Adrenal gland (tissue), 12 donors: ENCODE data around the gene HIPK2. TPM values are rescaled to one million over a fixed set of nuclear protein-coding genes. Genes with fewer than 3 reads are reported as not detected.

Source experiments
- DNase-seq, 7 donors: peaks; one replicate each; pipeline ENCODE4 v3.0.0-alpha.2; 2019 to 2020
- H3K27ac ChIP-seq, 5 donors: fragments of 200-600 bp; sonication (generic) in 4 of 5; 1 replicate in 3 of 5; 2 replicates in 2 of 5; pipeline versions ENCODE4 v1.5.1 to v1.8.0; 2016 to 2020; ENCODE audit warnings: mild to moderate bottlenecking in 1 of 5
- H3K27me3 ChIP-seq: fragments of 200-600 bp; 2 replicates; pipeline ENCODE4 v1.8.0; 2021
- H3K36me3 ChIP-seq, 2 donors: fragments of 200-600 bp; replicated peaks in 1 of 2; 1 replicate in 1 of 2; 2 replicates in 1 of 2; pipeline versions ENCODE4 v1.5.1 to v1.8.0; 2018 to 2022
- H3K4me1 ChIP-seq, 2 donors: fragments of 200-600 bp; replicated peaks in 1 of 2; 1 replicate in 1 of 2; 2 replicates in 1 of 2; pipeline versions ENCODE4 v1.5.1 to v1.8.0; 2018 to 2021
- H3K4me3 ChIP-seq, 4 donors: fragments of 200-600 bp; sonication (generic) in 3 of 4; one replicate each; pipeline ENCODE4 v1.5.1; 2016 to 2018
- H3K9me3 ChIP-seq, 3 donors: fragments of 200-600 bp; sonication (generic) in 1 of 3; replicated peaks in 1 of 3; 1 replicate in 2 of 3; 2 replicates in 1 of 3; pipeline versions ENCODE4 v1.5.1 to v1.8.0; 2016 to 2021
- CTCF ChIP-seq, 6 experiments: fragments of 450-650 bp in 4 of 6; fragments of 200-600 bp in 2 of 6; sonication (generic) in 1 of 6; IDR thresholded peaks; 1 replicate in 5 of 6; 2 replicates in 1 of 6; pipeline versions ENCODE4 v1.5.1 to v1.8.0; 2016 to 2021; ENCODE audit warnings: antibody characterized with exemption in 6 of 6, mild to moderate bottlenecking in 2 of 6, moderate library complexity in 1 of 6
- POLR2A ChIP-seq, 2 donors: fragments of 450-650 bp; IDR thresholded peaks; one replicate each; pipeline ENCODE4 v1.6.1; 2017; ENCODE audit warnings: antibody characterized with exemption in 2 of 2, mild to moderate bottlenecking in 2 of 2, moderate library complexity in 1 of 2
- WGBS, 4 donors: extraction: QIAGEN DNeasy Blood & Tissue Kit in 2 of 4; methylation state at CpG; one replicate each; pipeline versions ENCODE4 v1.1.5 to v1.1.7; 2013 to 2017; 5-methylcytosine and 5-hydroxymethylcytosine counted together
- intact Hi-C, 2 donors: fragments of 100-400 bp; cut with DNase I; formaldehyde crosslinking; loops; one replicate each; pipeline versions ENCODE4 v1.14.1 to v1.15.0; 2022 to 2023
- polyA plus RNA-seq, 3 donors: library from polyadenylated mRNA; stranded (reverse); fragments of 200-250 nt in 2 of 3; fragments of 350-450 nt in 1 of 3; fragmentation: Illumina TruSeq in 1 of 3; extraction: RNeasy Lipid Tissue Mini Kit (QIAGEN cat#74804) in 1 of 3; gene quantifications; one replicate each; pipeline ENCODE4 v1.2.3, GENCODE V29; 2013 to 2014
- total RNA-seq, 9 donors: library from RNA; depleted of rRNA in 4 of 9; stranded (reverse); fragments of >200 nt in 4 of 9; fragments of 120-200 nt in 1 of 9; fragmentation: NEBNext Ultra II Directional in 1 of 9; extraction: Animal tissue kit (Norgen Biotek cat#: 25700) in 1 of 9; gene quantifications; one replicate each; pipeline versions ENCODE4 v1.1.0 to v1.2.4, GENCODE V29; 2013 to 2023
- donor health status: healthy with polysubstance abuse.
- donor health status: Bipolar disorder and iron deficiency.
- donor health status: DM: yes; HTN: yes; CAD: no.
- donor health status: DM: no; HTN: no; CAD: no.
- donor health status: DM: no; HTN: no; CAD: no.
- donor health status: DM: yes; HTN: yes; CAD: no.

The HIPK2 gene
- total and polyA plus RNA-seq, 12 donors: 4.7 to 82.4 (median 49.8) TPM

GRCh38 chr7:139727151-139727705 is 50.6 kb downstream of the HIPK2 start:
- no peaks in the 10 kb centered on the region for H3K9me3 ChIP-seq
- no peak for TF ChIP-seq CTCF (IDR thresholded peaks at IDR 0.05)
- TF ChIP-seq POLR2A (IDR thresholded peaks at IDR 0.05): no peak
- H3K27me3 ChIP-seq: no peaks in the 10 kb centered on the region
- DNase-seq: peak in 1 of 7 donors; percentile 59
- intact Hi-C loops: no loop called here
- 26 to 34% (median 28%) methylated on average over 3 of the region's 3 CpGs for WGBS, 4 donors
- no peaks in the 10 kb centered on the region for H3K36me3 ChIP-seq
- H3K4me3 ChIP-seq: no peak overlapping the region
- H3K27ac ChIP-seq: peak overlapping the region; percentile 49 to 87 (median 72)
- H3K4me1 ChIP-seq: peaks cover 70 to 76% of the 10 kb centered on the region in 2 donors

- Histone ChIP-seq H3K4me3 (no peak overlapping the region), H3K27me3 (no peaks in the 10 kb centered on the region), H3K36me3 (no peaks in the 10 kb centered on the region), H3K27ac (peak overlapping the region; percentile 49 to 87 (median 72)), H3K4me1 (peaks cover 70 to 76% of the 10 kb centered on the region in 2 donors), H3K9me3 (no peaks in the 10 kb centered on the region)
- intact Hi-C loops: no loop called here
- WGBS, 4 donors: 21 to 38% (median 27%) methylated on average over 3 of the region's 3 CpGs
- DNase-seq: peak in 3 of 7 donors; percentile 33 to 46 (median 43)
- TF ChIP-seq POLR2A (IDR thresholded peaks at IDR 0.05) (no peak), CTCF (IDR thresholded peaks at IDR 0.05) (no peak)
Observed at GRCh38 chr7:139726485-139726869, 51.3 kb downstream of the HIPK2 start.

- Histone ChIP-seq H3K27ac (peak overlapping the region in 4 of 5 donors; percentile 57 to 87 (median 80)), H3K4me3 (no peak overlapping the region), H3K9me3 (no peaks in the 10 kb centered on the region), H3K4me1 (peaks cover 70 to 76% of the 10 kb centered on the region in 2 donors), H3K36me3 (no peaks in the 10 kb centered on the region), H3K27me3 (no peaks in the 10 kb centered on the region)
- DNase-seq: peak in 1 of 7 donors; percentile 50
- 48 to 59% (median 52%) methylated on average over 6 of the region's 6 CpGs for WGBS, 4 donors
- TF ChIP-seq CTCF (IDR thresholded peaks at IDR 0.05) (no peak), POLR2A (IDR thresholded peaks at IDR 0.05) (no peak)
- intact Hi-C loops: no loop called here
Observed at GRCh38 chr7:139725858-139726484, 51.8 kb downstream of the HIPK2 start.

GRCh38 chr7:139725077-139725476 is 52.7 kb downstream of the HIPK2 start:
- WGBS, 4 donors: 71 to 82% (median 79%) methylated on average over 6 of the region's 6 CpGs
- peaks cover 70 to 78% of the 10 kb centered on the region in 2 donors for H3K4me1 ChIP-seq
- peak in 1 of 7 donors; percentile 52 for DNase-seq
- no peak overlapping the region for H3K4me3 ChIP-seq
- peak overlapping the region in 2 of 5 donors; percentile 87 for H3K27ac ChIP-seq
- H3K27me3 ChIP-seq: no peaks in the 10 kb centered on the region
- intact Hi-C loops: no loop called here
- H3K36me3 ChIP-seq: no peaks in the 10 kb centered on the region
- TF ChIP-seq CTCF (IDR thresholded peaks at IDR 0.05) (no peak), POLR2A (IDR thresholded peaks at IDR 0.05) (no peak)
- no peaks in the 10 kb centered on the region for H3K9me3 ChIP-seq
